Prostate gland (tissue), 2 donors: ENCODE results near the gene PAQR5. TPM values are rescaled to one million over a fixed set of nuclear protein-coding genes. Genes with fewer than 3 reads are reported as not detected.

ENCODE experiments used
- DNase-seq: peaks from one replicate; pipeline ENCODE4 v3.0.0-alpha.2; 2019; ENCODE audit warnings: low spot score
- H3K27ac ChIP-seq, 2 donors: fragments of 200-600 bp; sonication (generic); 2 replicates each; pipeline ENCODE4 v1.5.1; 2017 to 2019
- H3K27me3 ChIP-seq: fragments of 200-600 bp; sonication (generic); replicated peaks from 2 replicates; pipeline ENCODE4 v1.5.1; 2019; ENCODE audit not compliant: insufficient read depth
- H3K36me3 ChIP-seq, 2 donors: fragments of 200-600 bp; sonication (generic); 1 replicate in 1 of 2; 2 replicates in 1 of 2; pipeline versions ENCODE4 v1.5.1 to v1.8.1; 2017 to 2019
- H3K4me1 ChIP-seq: fragments of 200-600 bp; sonication (generic); replicated peaks from 2 replicates; pipeline ENCODE4 v1.5.1; 2019
- H3K4me3 ChIP-seq, 2 donors: fragments of 200-600 bp; sonication (generic); 2 replicates each; pipeline ENCODE4 v1.5.1; 2017 to 2019
- H3K9me3 ChIP-seq: fragments of 200-600 bp; sonication (generic); 2 replicates; pipeline ENCODE4 v1.5.1; 2017
- CTCF ChIP-seq, 4 experiments: fragments of 200-600 bp in 2 of 4; fragments of 450-650 bp in 2 of 4; sonication (generic) in 2 of 4; IDR thresholded peaks; 1 replicate in 3 of 4; 2 replicates in 1 of 4; pipeline ENCODE4 v1.5.1; 2016 to 2019; ENCODE audit warnings: antibody characterized with exemption in 4 of 4, mild to moderate bottlenecking in 2 of 4, moderate library complexity in 2 of 4
- POLR2A ChIP-seq: fragments of 450-650 bp; IDR thresholded peaks from one replicate; pipeline ENCODE4 v1.6.1; 2016; ENCODE audit warnings: antibody characterized with exemption, mild to moderate bottlenecking
- POLR2AphosphoS5 ChIP-seq: sonication (generic); formaldehyde crosslinking; IDR thresholded peaks from one replicate; pipeline ENCODE4 v1.6.1; 2017; ENCODE audit warnings: antibody characterized with exemption
- WGBS: methylation state at CpG from one replicate; pipeline ENCODE4 v1.1.5; 2018; 5-methylcytosine and 5-hydroxymethylcytosine counted together
- intact Hi-C: fragments of 100-400 bp; cut with DNase I; formaldehyde crosslinking; loops from one replicate; pipeline ENCODE4 v1.14.2; 2022
- total RNA-seq, 2 donors: library from RNA; depleted of rRNA; stranded (reverse); fragments of >200 nt; gene quantifications; one replicate each; pipeline ENCODE4 v1.1.0, GENCODE V29; 2016

Gene PAQR5
- total RNA-seq, 2 donors from 2014 or later, result 0.17 to 1.2 TPM

DNA sequence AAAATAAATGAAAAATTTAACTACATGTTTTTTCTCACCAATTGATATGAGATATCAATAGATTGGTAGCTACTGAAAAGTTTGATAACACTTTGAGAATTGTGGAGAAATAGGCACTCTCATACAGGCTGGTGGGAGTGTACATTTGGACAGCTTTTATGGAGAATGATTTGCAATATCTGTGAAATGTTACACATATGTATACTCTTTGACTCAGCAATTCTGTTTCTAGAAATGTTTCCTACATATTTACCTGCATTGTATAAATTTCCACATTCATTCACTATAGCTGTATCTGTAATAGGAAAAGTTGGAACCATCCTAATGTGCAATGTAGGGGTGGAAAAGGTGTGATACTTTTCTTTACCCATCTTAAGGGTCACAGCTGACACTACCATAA is 113.6 kb downstream of the PAQR5 start:
- no peaks in the 10 kb centered on the region for H3K36me3 ChIP-seq
- no peak for DNase-seq
- no peak overlapping the region for H3K27ac ChIP-seq
- intact Hi-C loops, result no loop called here
- TF ChIP-seq POLR2A (no peak), CTCF (IDR thresholded peaks at IDR 0.05) (no peak), POLR2AphosphoS5 (no peak)
- H3K9me3 ChIP-seq, result no peaks in the 10 kb centered on the region
- no peaks in the 10 kb centered on the region for H3K27me3 ChIP-seq
- H3K4me3 ChIP-seq, result no peak overlapping the region
- H3K4me1 ChIP-seq, result no peaks in the 10 kb centered on the region

GRCh38 chr15:69412701-69413100 is 114.0 kb downstream of the PAQR5 start:
- Histone ChIP-seq H3K27me3 (no peaks in the 10 kb centered on the region), H3K4me1 (no peaks in the 10 kb centered on the region), H3K9me3 (no peaks in the 10 kb centered on the region), H3K27ac (no peak overlapping the region), H3K36me3 (no peaks in the 10 kb centered on the region), H3K4me3 (no peak overlapping the region)
- TF ChIP-seq POLR2A (no peak), POLR2AphosphoS5 (no peak), CTCF (IDR thresholded peaks at IDR 0.05) (no peak)
- DNase-seq, result no peak
- WGBS, result 72% methylated on average over 1 of the region's 1 CpG
- intact Hi-C loops, result no loop called here

DNA sequence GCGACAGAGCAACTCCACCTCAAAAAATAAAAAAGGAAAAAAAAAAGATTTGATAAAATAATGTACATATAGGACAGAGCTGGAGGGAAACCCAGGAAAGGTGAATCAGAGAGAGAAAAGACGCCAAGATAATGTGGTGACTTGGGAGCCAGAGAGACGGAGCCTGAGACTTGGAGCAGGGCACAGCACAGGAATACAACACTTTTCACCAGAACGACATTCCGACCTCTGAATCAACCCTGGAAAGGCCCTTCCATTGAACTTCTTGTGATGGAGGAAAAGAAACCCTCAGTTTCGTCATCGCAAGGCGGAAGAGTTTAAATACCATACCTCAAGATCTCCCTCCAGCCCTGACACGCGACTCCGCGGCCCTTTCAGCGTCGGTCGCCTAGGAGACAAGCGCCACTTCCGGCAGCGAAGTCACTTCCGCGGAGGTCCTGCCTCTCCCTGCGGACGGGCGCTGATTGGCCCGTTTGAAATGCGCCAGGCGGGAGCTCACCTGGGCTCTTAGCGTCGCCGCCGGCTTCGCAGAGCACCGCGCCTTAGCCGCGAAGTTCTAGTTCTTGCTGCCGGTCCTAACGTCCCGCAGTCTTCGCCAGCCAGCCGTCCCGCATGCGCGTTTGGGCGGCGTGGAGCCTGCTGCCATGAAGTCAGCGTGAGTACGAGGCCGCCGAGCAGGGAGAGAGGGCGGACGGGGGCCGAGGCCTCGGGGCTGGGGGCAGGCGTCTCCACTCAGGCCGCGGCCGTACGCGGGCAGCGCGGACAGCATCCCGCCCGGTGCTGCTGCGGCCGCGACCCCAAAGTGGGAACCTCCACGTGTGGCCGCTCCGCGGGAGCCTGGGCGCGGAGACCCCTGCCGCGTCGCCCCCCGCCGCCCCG is 115.3 kb downstream of the PAQR5 start, which contains the start of gene KIF23:
KIF23 (plus strand) TSS at position 528 of the 879 bp plus-strand sequence; CDS start at position 645, 117 bp downstream.
- Histone ChIP-seq H3K27me3 (no peaks in the 10 kb centered on the region), H3K9me3 (no peaks in the 10 kb centered on the region), H3K27ac (peak within 1 kb of the TSS; percentile 45 to 53), H3K36me3 (no peaks in the 10 kb centered on the region), H3K4me1 (no peaks in the 10 kb centered on the region), H3K4me3 (peak within 1 kb of the TSS; percentile 55 to 58)
- 2% methylated on average over 63 of the region's 78 CpGs for WGBS
- intact Hi-C loops, result no loop called here
- DNase-seq, result peak; percentile 87
- no peak for TF ChIP-seq CTCF (IDR thresholded peaks at IDR 0.05)
- peak; percentile 92 for TF ChIP-seq POLR2AphosphoS5
- peak; percentile 7 for TF ChIP-seq POLR2A

GRCh38 chr15:69414701-69415167 is 116.0 kb downstream of the PAQR5 start:
- peak overlapping the region; percentile 55 to 58 for H3K4me3 ChIP-seq
- DNase-seq, result no peak
- intact Hi-C loops, result no loop called here
- TF ChIP-seq POLR2AphosphoS5 (peak; percentile 11), CTCF (IDR thresholded peaks at IDR 0.05) (no peak)
- no peaks in the 10 kb centered on the region for H3K27me3 ChIP-seq
- WGBS, result under 1% methylated on average over 23 of the region's 29 CpGs
- H3K36me3 ChIP-seq, result no peaks in the 10 kb centered on the region
- H3K4me1 ChIP-seq, result no peaks in the 10 kb centered on the region
- no peaks in the 10 kb centered on the region for H3K9me3 ChIP-seq
- H3K27ac ChIP-seq, result peak overlapping the region; percentile 45 to 53

DNA sequence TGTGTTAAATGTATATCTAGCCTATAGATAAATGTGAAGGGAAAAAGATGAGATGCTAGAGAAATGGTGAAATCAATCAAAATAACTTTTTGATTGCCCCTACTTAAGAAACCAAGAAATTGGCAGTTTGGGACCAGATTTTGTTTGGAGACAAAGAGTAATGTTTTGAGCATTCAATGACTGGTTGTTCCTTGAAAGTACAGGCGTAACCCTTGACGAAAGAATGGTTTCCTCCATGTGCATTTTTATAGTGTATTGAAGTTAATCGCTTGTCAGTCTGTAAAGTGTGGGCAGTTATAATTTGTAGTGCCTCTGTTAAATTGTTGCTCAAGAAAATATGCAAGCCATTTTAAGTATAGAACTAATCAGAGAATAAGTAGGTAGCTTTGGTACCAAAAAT is 116.7 kb downstream of the PAQR5 start:
- no peak overlapping the region for H3K4me3 ChIP-seq
- no peaks in the 10 kb centered on the region for H3K36me3 ChIP-seq
- no peak for DNase-seq
- TF ChIP-seq CTCF (IDR thresholded peaks at IDR 0.05) (no peak), POLR2A (no peak), POLR2AphosphoS5 (no peak)
- no peaks in the 10 kb centered on the region for H3K4me1 ChIP-seq
- no peak overlapping the region for H3K27ac ChIP-seq
- no peaks in the 10 kb centered on the region for H3K9me3 ChIP-seq
- WGBS, result 73% methylated on average over 3 of the region's 3 CpGs
- intact Hi-C loops, result no loop called here
- H3K27me3 ChIP-seq, result no peaks in the 10 kb centered on the region
